Prostate gland (tissue), 2 donors: Measurements from ENCODE around the gene SCN4A. TPM values are rescaled to one million over a fixed set of nuclear protein-coding genes. Genes with fewer than 3 reads are reported as not detected.
"Not testable (repeated sequence)": the region's sequence is repeated elsewhere in the genome, so short reads cannot be mapped to it uniquely, and the experiment has no call there.

Source experiments
- DNase-seq: peaks from one replicate; pipeline ENCODE4 v3.0.0-alpha.2; 2019; ENCODE audit warnings: low spot score
- H3K27ac ChIP-seq, 2 donors: fragments of 200-600 bp; sonication (generic); 2 replicates each; pipeline ENCODE4 v1.5.1; 2017 to 2019
- H3K27me3 ChIP-seq: fragments of 200-600 bp; sonication (generic); replicated peaks from 2 replicates; pipeline ENCODE4 v1.5.1; 2019; ENCODE audit not compliant: insufficient read depth
- H3K36me3 ChIP-seq, 2 donors: fragments of 200-600 bp; sonication (generic); 1 replicate in 1 of 2; 2 replicates in 1 of 2; pipeline versions ENCODE4 v1.5.1 to v1.8.1; 2017 to 2019
- H3K4me1 ChIP-seq: fragments of 200-600 bp; sonication (generic); replicated peaks from 2 replicates; pipeline ENCODE4 v1.5.1; 2019
- H3K4me3 ChIP-seq, 2 donors: fragments of 200-600 bp; sonication (generic); 2 replicates each; pipeline ENCODE4 v1.5.1; 2017 to 2019
- H3K9me3 ChIP-seq: fragments of 200-600 bp; sonication (generic); 2 replicates; pipeline ENCODE4 v1.5.1; 2017
- POLR2A ChIP-seq: fragments of 450-650 bp; IDR thresholded peaks from one replicate; pipeline ENCODE4 v1.6.1; 2016; ENCODE audit warnings: antibody characterized with exemption, mild to moderate bottlenecking
- POLR2AphosphoS5 ChIP-seq: sonication (generic); formaldehyde crosslinking; IDR thresholded peaks from one replicate; pipeline ENCODE4 v1.6.1; 2017; ENCODE audit warnings: antibody characterized with exemption
- WGBS: methylation state at CpG from one replicate; pipeline ENCODE4 v1.1.5; 2018; 5-methylcytosine and 5-hydroxymethylcytosine counted together
- intact Hi-C: fragments of 100-400 bp; cut with DNase I; formaldehyde crosslinking; loops from one replicate; pipeline ENCODE4 v1.14.2; 2022
- total RNA-seq, 2 donors: library from RNA; depleted of rRNA; stranded (reverse); fragments of >200 nt; gene quantifications; one replicate each; pipeline ENCODE4 v1.1.0, GENCODE V29; 2016
- TF ChIP-seq, protein P1 (sequence below), 4 experiments: fragments of 200-600 bp in 2 of 4; fragments of 450-650 bp in 2 of 4; sonication (generic) in 2 of 4; IDR thresholded peaks; 1 replicate in 3 of 4; 2 replicates in 1 of 4; pipeline ENCODE4 v1.5.1; 2016 to 2019; ENCODE audit warnings: antibody characterized with exemption in 4 of 4, mild to moderate bottlenecking in 2 of 4, moderate library complexity in 2 of 4

SCN4A gene
- total RNA-seq, 2 donors from 2014 or later = 0.23 TPM

GRCh38 chr17:63911657-63912100, 61.0 kb downstream of the SCN4A start:
- no peaks in the 10 kb centered on the region for H3K9me3 ChIP-seq
- no peaks in the 10 kb centered on the region for H3K27me3 ChIP-seq
- DNase-seq = no peak
- TF ChIP-seq, protein P1, sequence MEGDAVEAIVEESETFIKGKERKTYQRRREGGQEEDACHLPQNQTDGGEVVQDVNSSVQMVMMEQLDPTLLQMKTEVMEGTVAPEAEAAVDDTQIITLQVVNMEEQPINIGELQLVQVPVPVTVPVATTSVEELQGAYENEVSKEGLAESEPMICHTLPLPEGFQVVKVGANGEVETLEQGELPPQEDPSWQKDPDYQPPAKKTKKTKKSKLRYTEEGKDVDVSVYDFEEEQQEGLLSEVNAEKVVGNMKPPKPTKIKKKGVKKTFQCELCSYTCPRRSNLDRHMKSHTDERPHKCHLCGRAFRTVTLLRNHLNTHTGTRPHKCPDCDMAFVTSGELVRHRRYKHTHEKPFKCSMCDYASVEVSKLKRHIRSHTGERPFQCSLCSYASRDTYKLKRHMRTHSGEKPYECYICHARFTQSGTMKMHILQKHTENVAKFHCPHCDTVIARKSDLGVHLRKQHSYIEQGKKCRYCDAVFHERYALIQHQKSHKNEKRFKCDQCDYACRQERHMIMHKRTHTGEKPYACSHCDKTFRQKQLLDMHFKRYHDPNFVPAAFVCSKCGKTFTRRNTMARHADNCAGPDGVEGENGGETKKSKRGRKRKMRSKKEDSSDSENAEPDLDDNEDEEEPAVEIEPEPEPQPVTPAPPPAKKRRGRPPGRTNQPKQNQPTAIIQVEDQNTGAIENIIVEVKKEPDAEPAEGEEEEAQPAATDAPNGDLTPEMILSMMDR (IDR thresholded peaks at IDR 0.05) = peak; percentile 37 to 81 (median 68)
- no peak for TF ChIP-seq POLR2AphosphoS5
- no peak for TF ChIP-seq POLR2A
- no peaks in the 10 kb centered on the region for H3K36me3 ChIP-seq
- H3K4me3 ChIP-seq = no peak overlapping the region
- intact Hi-C loops = loop anchor here (10.0 kb wide), 1 partner anchor 373 kb away; no protein-coding TSS in a partner anchor
- no peaks in the 10 kb centered on the region for H3K4me1 ChIP-seq
- WGBS = 44% methylated on average over 8 of the region's 8 CpGs
- H3K27ac ChIP-seq = no peak overlapping the region

- no peak within 1 kb of the TSS for H3K4me3 ChIP-seq
- 78% methylated on average over 15 of the region's 15 CpGs for WGBS
- no peaks in the 10 kb centered on the region for H3K36me3 ChIP-seq
- no peak within 1 kb of the TSS for H3K27ac ChIP-seq
- H3K9me3 ChIP-seq = no peaks in the 10 kb centered on the region
- no peaks in the 10 kb centered on the region for H3K27me3 ChIP-seq
- no peaks in the 10 kb centered on the region for H3K4me1 ChIP-seq
- DNase-seq = no peak
- TF ChIP-seq POLR2A (no peak), POLR2AphosphoS5 (no peak)
- TF ChIP-seq, protein P1 (IDR thresholded peaks at IDR 0.05) = no peak
- intact Hi-C loops = loop anchor here (10.0 kb wide), 1 partner anchor 374 kb away; no protein-coding TSS in a partner anchor
Observed at GRCh38 chr17:63911041-63911635, 61.6 kb downstream of the SCN4A start, which contains the start of gene CSHL1. Gene CSHL1 (minus strand): TSS chr17:63911258. CDS start chr17:63911196, 62 bp downstream.

DNA sequence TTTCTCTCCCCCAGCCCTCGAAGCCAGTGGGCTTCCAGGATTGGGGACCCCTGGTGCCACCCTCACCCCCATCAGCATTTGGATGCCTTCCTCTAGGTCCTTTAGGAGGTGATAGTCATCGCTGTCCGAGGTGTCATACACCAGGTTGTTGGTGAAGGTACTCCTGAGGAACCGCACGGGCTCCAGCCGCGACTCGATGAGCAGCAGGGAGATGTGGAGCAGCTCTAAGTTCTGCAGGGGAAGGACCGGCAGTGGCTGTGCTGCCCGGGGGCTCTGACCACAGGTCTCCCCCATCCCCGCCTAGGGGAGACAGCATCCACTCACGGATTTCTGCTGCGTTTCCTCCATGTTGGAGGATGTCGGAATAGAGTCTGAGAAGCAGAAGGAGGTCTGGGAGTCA, 62.6 kb downstream of the SCN4A start:
- Histone ChIP-seq H3K27me3 (no peaks in the 10 kb centered on the region), H3K4me3 (no peak overlapping the region), H3K27ac (no peak overlapping the region), H3K9me3 (no peaks in the 10 kb centered on the region), H3K36me3 (no peaks in the 10 kb centered on the region), H3K4me1 (no peaks in the 10 kb centered on the region)
- intact Hi-C loops = loop anchor here (10.0 kb wide), 1 partner anchor 375 kb away; no protein-coding TSS in a partner anchor
- TF ChIP-seq POLR2A (no peak), POLR2AphosphoS5 (no peak)
- TF ChIP-seq, protein P1 (IDR thresholded peaks at IDR 0.05) = no peak
- no peak for DNase-seq
- 86% methylated on average over 14 of the region's 14 CpGs for WGBS

- H3K27me3 ChIP-seq, intact Hi-C loops, H3K36me3 ChIP-seq, H3K9me3 ChIP-seq, H3K4me1 ChIP-seq, H3K27ac ChIP-seq, H3K4me3 ChIP-seq, DNase-seq: not testable (repeated sequence)
- 84% methylated on average over 10 of the region's 10 CpGs for WGBS
Observed at GRCh38 chr17:63909586-63909985, 63.1 kb downstream of the SCN4A start.

GRCh38 chr17:63907161-63907778, 65.4 kb downstream of the SCN4A start:
- H3K4me1 ChIP-seq, intact Hi-C loops, DNase-seq, H3K27ac ChIP-seq, H3K4me3 ChIP-seq, H3K27me3 ChIP-seq, H3K9me3 ChIP-seq, H3K36me3 ChIP-seq: not testable (repeated sequence)
- 49% methylated on average over 12 of the region's 12 CpGs for WGBS

DNA sequence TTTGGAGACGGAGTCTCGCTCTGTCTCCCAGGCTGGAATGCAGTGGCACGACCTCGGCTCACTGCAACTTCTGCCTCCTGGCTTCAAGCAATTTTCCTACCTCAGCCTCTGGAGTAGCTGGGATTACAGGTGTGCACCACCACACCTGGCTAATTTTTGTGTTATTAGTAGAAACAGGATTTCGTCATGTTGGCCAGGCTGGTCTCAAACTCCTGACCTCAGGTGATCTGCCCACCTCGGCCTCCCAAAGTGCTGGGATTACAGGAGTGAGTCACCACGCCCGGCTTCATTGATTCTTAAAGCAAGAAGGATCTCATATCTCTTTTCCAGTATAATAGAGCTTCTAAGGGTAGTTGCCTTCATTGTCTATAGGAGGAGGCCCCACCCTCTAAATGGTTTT, 67.9 kb downstream of the SCN4A start:
- DNase-seq, H3K4me3 ChIP-seq, H3K27me3 ChIP-seq, H3K36me3 ChIP-seq, H3K27ac ChIP-seq, intact Hi-C loops, H3K9me3 ChIP-seq, H3K4me1 ChIP-seq: not testable (repeated sequence)
- 97% methylated on average over 8 of the region's 8 CpGs for whole genome bisulfite sequencing
